Endothelial cell of umbilical vein (primary cell): ENCODE data around the gene FAM171A2. TPM values are rescaled to one million over a fixed set of nuclear protein-coding genes. Genes with fewer than 3 reads are reported as not detected.

Experiments used
- BruUV-seq: library from RNA; stranded (reverse); fragments of 400-500 nt; replicated peaks from 2 replicates; lab custom pipeline; 2021; lab: Mats Ljungman, UMichigan
- CTCF ChIA-PET: fragments of 300-600, 350-600 bp; sonication (Branson Sonifier 250); formaldehyde crosslinking; loops from one replicate; lab custom pipeline; 2021; ENCODE audit warnings: antibody characterized with exemption, inconsistent platforms; lab: Charles Lee
- POLR2A ChIA-PET: fragments of 300-600, 350-600 bp; sonication (Branson Sonifier 250); formaldehyde crosslinking; loops from one replicate; lab custom pipeline; 2021; ENCODE audit warnings: antibody characterized with exemption, inconsistent platforms; lab: Charles Lee
- DNase-seq: peaks from one replicate; pipeline ENCODE4 v3.0.0-alpha.2; 2011; ENCODE audit warnings: low read depth, low spot score
- FAIRE-seq: peaks from 2 replicates; lab custom pipeline; 2011; peaks lifted over from hg19 to GRCh38; lab: Jason Lieb, UNC
- H2AFZ ChIP-seq: 2 replicates; pipeline ENCODE4 v1.6.0; 2012; ENCODE audit warnings: low read depth, low read length, control low read depth, inconsistent platforms
- H3K27ac ChIP-seq: 2 replicates; pipeline ENCODE4 v1.5.1; 2011; ENCODE audit warnings: low read depth, mild to moderate bottlenecking, control low read depth, low read length, moderate library complexity; ENCODE audit not compliant: insufficient read depth
- H3K27me3 ChIP-seq, 2 experiments: 2 replicates each; pipeline versions ENCODE4 v1.6.0 to v1.6.1; 2011; ENCODE audit warnings: low read length in 2 of 2, mixed read lengths in 1 of 2; ENCODE audit not compliant: control insufficient read depth in 2 of 2, insufficient read depth in 2 of 2
- H3K36me3 ChIP-seq, 2 experiments: 2 replicates in 1 of 2; 3 replicates in 1 of 2; pipeline ENCODE4 v1.5.1; 2011; ENCODE audit warnings: low read length in 2 of 2, mild to moderate bottlenecking in 1 of 2, moderate library complexity in 1 of 2; ENCODE audit not compliant: control insufficient read depth in 2 of 2, insufficient read depth in 2 of 2; ENCODE audit errors: extremely low read depth in 1 of 2
- H3K4me1 ChIP-seq: 3 replicates; pipeline ENCODE4 v1.5.1; 2011; ENCODE audit warnings: mild to moderate bottlenecking, low read length; ENCODE audit not compliant: control insufficient read depth, insufficient read depth; ENCODE audit errors: extremely low read depth
- H3K4me2 ChIP-seq: 2 replicates; pipeline ENCODE4 v1.6.1; 2011; ENCODE audit warnings: low read length, control low read depth, mixed read lengths; ENCODE audit not compliant: insufficient read depth
- H3K4me3 ChIP-seq, 3 experiments: fragments of 200-600 bp in 1 of 3; sonication (generic), shearing (Covaris generic) in 1 of 3; replicated peaks in 1 of 3; 2 replicates each; pipeline ENCODE4 v1.5.1; 2011 to 2016; ENCODE audit warnings: control low read depth in 3 of 3, low read length in 3 of 3, mild to moderate bottlenecking in 2 of 3, inconsistent platforms in 1 of 3, low read depth in 1 of 3, moderate library complexity in 1 of 3; ENCODE audit not compliant: insufficient read depth in 1 of 3
- H3K79me2 ChIP-seq: 2 replicates; pipeline ENCODE4 v1.6.0; 2012; ENCODE audit warnings: low read length, inconsistent platforms; ENCODE audit not compliant: control insufficient read depth, insufficient read depth
- H3K9ac ChIP-seq: replicated peaks from 2 replicates; pipeline ENCODE3; 2011; ENCODE audit warnings: low read length, control low read depth; ENCODE audit not compliant: insufficient read depth; ENCODE audit errors: extremely low read depth
- H3K9me1 ChIP-seq: replicated peaks from 3 replicates; pipeline ENCODE4 v1.6.0; 2011; ENCODE audit warnings: mild to moderate bottlenecking, low read length; ENCODE audit not compliant: control insufficient read depth, insufficient read depth; ENCODE audit errors: extremely low read depth
- H3K9me3 ChIP-seq: replicated peaks from 2 replicates; pipeline ENCODE4 v1.5.1; 2012; ENCODE audit warnings: low read length, inconsistent platforms; ENCODE audit not compliant: control insufficient read depth, insufficient read depth
- H4K20me1 ChIP-seq: replicated peaks from 2 replicates; pipeline ENCODE3; 2011; ENCODE audit warnings: mild to moderate bottlenecking, low read length; ENCODE audit not compliant: control insufficient read depth, insufficient read depth; ENCODE audit errors: extremely low read depth
- CTCF ChIP-seq, 2 donors: IDR thresholded peaks; 1 replicate in 1 of 2; 2 replicates in 1 of 2; pipeline ENCODE4 v1.5.1; 2011; ENCODE audit warnings: low read length in 2 of 2, mild to moderate bottlenecking in 2 of 2, moderate library complexity in 2 of 2, control low read depth in 1 of 2, inconsistent platforms in 1 of 2, low read depth in 1 of 2; ENCODE audit not compliant: insufficient read depth in 1 of 2; ENCODE audit errors: extremely low read depth in 1 of 2
- EZH2 ChIP-seq: IDR thresholded peaks from 2 replicates; pipeline ENCODE4 v1.6.1; 2012; ENCODE audit warnings: borderline replicate concordance, low read depth, mild to moderate bottlenecking, moderate library complexity, low read length, inconsistent platforms; ENCODE audit not compliant: severe bottlenecking
- FOS ChIP-seq: IDR thresholded peaks from 2 replicates; pipeline ENCODE4 v1.6.1; 2011; ENCODE audit warnings: mild to moderate bottlenecking, low read length, moderate library complexity, borderline replicate concordance; ENCODE audit not compliant: insufficient read depth
- GATA2 ChIP-seq: IDR thresholded peaks from 2 replicates; pipeline ENCODE4 v1.7.0; 2011; ENCODE audit warnings: low read depth, mild to moderate bottlenecking, moderate library complexity, mixed read lengths, low read length; ENCODE audit not compliant: insufficient read length, insufficient read depth
- JUN ChIP-seq: IDR thresholded peaks from 2 replicates; pipeline ENCODE4 v1.6.1; 2011; ENCODE audit warnings: borderline replicate concordance, low read depth; ENCODE audit not compliant: insufficient read length, insufficient read depth
- MYC ChIP-seq: IDR thresholded peaks from one replicate; pipeline ENCODE4 v1.6.1; 2011; ENCODE audit warnings: mild to moderate bottlenecking, low read depth, low read length
- POLR2A ChIP-seq: IDR thresholded peaks from 2 replicates; pipeline ENCODE4 v1.6.1; 2012; ENCODE audit warnings: low read depth, mild to moderate bottlenecking, control low read depth, low read length
- POLR2AphosphoS5 ChIP-seq: IDR thresholded peaks from 2 replicates; pipeline ENCODE4 v1.6.1; 2012; ENCODE audit warnings: low read depth, mild to moderate bottlenecking, control low read depth, low read length, moderate library complexity; ENCODE audit not compliant: insufficient read depth
- dilution Hi-C: fragments of 300-500 bp; cut with MboI; formaldehyde crosslinking; loops from one replicate; pipeline ENCODE4 v1.15.0; 2019; ENCODE audit warnings: low sequenced_read_pairs; ENCODE audit not compliant: extremely low pct_ligation_motif_present
- intact Hi-C: fragments of 100-400 bp; cut with micrococcal nuclease; formaldehyde crosslinking; loops from one replicate; pipeline ENCODE4 v1.10.0; 2022
- polyA plus RNA-seq, 4 experiments: library from polyadenylated mRNA; depleted of rRNA in 3 of 4; stranded (reverse) in 3 of 4; unstranded in 1 of 4; fragments of >200 nt; gene quantifications; 2 replicates each; pipeline versions ENCODE4 v1.2.1 to v1.2.3, GENCODE V29; 2011 to 2012; ENCODE audit warnings: missing spikeins in 1 of 4
- total RNA-seq: library from RNA; stranded (reverse); gene quantifications from 2 replicates; pipeline ENCODE4 v1.2.3, GENCODE V29; 2021
- TF ChIP-seq, protein P1 (sequence below): IDR thresholded peaks from 2 replicates; pipeline ENCODE4 v1.6.1; 2011; ENCODE audit not compliant: insufficient read depth, insufficient read length

Gene FAM171A2
- total and polyA plus RNA-seq, 2 donors (not counting 3 experiments of a cell fraction or from before 2014, with no cell fraction given): 11.3 to 13.4 TPM

GRCh38 chr17:44327715-44328449, 35.8 kb downstream of the FAM171A2 start:
- Histone ChIP-seq H3K9ac (no peak overlapping the region), H3K79me2 (peaks cover 7% of the 10 kb centered on the region), H2AFZ (no peak overlapping the region), H3K4me3 (no peak overlapping the region), H3K4me2 (no peak overlapping the region), H3K27ac (no peak overlapping the region), H3K4me1 (peaks cover 9% of the 10 kb centered on the region), H3K27me3 (no peaks in the 10 kb centered on the region), H4K20me1 (no peaks in the 10 kb centered on the region), H3K9me3 (no peaks in the 10 kb centered on the region), H3K36me3 (no peaks in the 10 kb centered on the region), H3K9me1 (no peaks in the 10 kb centered on the region)
- FAIRE-seq: no peak
- DNase-seq: no peak
- POLR2A ChIA-PET: no interaction called here
- TF ChIP-seq POLR2A: no peak
- no peak for TF ChIP-seq FOS
- TF ChIP-seq CTCF (IDR thresholded peaks at IDR 0.05; ENCODE audit: extremely low read depth in 1 of 2, insufficient read depth in 1 of 2, low read depth in 1 of 2, low read length in 2 of 2): no peak
- no peak for TF ChIP-seq EZH2
- no peak for TF ChIP-seq GATA2
- TF ChIP-seq, protein P1, sequence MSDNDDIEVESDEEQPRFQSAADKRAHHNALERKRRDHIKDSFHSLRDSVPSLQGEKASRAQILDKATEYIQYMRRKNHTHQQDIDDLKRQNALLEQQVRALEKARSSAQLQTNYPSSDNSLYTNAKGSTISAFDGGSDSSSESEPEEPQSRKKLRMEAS: no peak
- no peak for TF ChIP-seq JUN
- TF ChIP-seq MYC: no peak
- TF ChIP-seq POLR2AphosphoS5: no peak
- BruUV-seq: no TSS peak
- dilution Hi-C loops (no loop called here), intact Hi-C loops (no loop called here)
- CTCF ChIA-PET: interaction anchor here (1.0 to 4.9 kb wide), 6 partner anchors 11 to 125 kb away, joined by 3 to 68 read pairs (median 4); partner anchors contain the start of gene UBTF
